Left renal cortex interstitium (tissue), 4 donors: ENCODE data around the gene EGFL7. TPM values are rescaled to one million over a fixed set of nuclear protein-coding genes. Genes with fewer than 3 reads are reported as not detected.

Experiments used
- DNase-seq, 4 donors: peaks; one replicate each; pipeline ENCODE4 v3.0.0-alpha.2; 2013; ENCODE audit warnings: low read depth in 4 of 4, low spot score in 2 of 4, missing footprints in 1 of 4
- polyA plus RNA-seq, 4 donors: library from polyadenylated mRNA; unstranded; fragments of 120-200 nt; gene quantifications; one replicate each; pipeline ENCODE4 v1.2.1, GENCODE V29; 2013; ENCODE audit not compliant: insufficient read length in 4 of 4

The EGFL7 gene
- polyA plus RNA-seq, 4 donors, result 50.5 to 85.7 (median 72.4) TPM

GRCh38 chr9:136712690-136713544 is 50.2 kb downstream of the EGFL7 start:
- no peak for DNase-seq

- DNase-seq, result no peak
Measured at GRCh38 chr9:136713550-136713949, 50.8 kb downstream of the EGFL7 start.

- DNase-seq, result no peak
Measured at GRCh38 chr9:136714096-136714892, 51.6 kb downstream of the EGFL7 start.

- DNase-seq, result no peak
Measured at GRCh38 chr9:136714893-136715274, 52.2 kb downstream of the EGFL7 start.

- DNase-seq, result no peak
Measured at GRCh38 chr9:136717399-136717798, 54.7 kb downstream of the EGFL7 start.

GRCh38 chr9:136718345-136719194 is 55.9 kb downstream of the EGFL7 start:
- no peak for DNase-seq

GRCh38 chr9:136719195-136719880 is 56.6 kb downstream of the EGFL7 start:
- DNase-seq, result no peak

- DNase-seq, result no peak
Measured at GRCh38 chr9:136720251-136720897, 57.7 kb downstream of the EGFL7 start.

- no peak for DNase-seq
Measured at GRCh38 chr9:136720898-136721338, 58.2 kb downstream of the EGFL7 start.

GRCh38 chr9:136721339-136722092 is 58.8 kb downstream of the EGFL7 start:
- no peak for DNase-seq

Other genes with a start within 250 kb of the EGFL7 start
- gene INPP5E, start 223.1 kb upstream of the EGFL7 start, polyA plus RNA-seq, result 10 to 100 TPM; 10.5 to 21.6 (median 15.3) TPM
- 10 to 100 TPM; 51.9 to 68.5 (median 62.4) TPM for gene SEC16A, start 179.9 kb upstream of the EGFL7 start, polyA plus RNA-seq
- gene NOTCH1, start 116.9 kb upstream of the EGFL7 start, polyA plus RNA-seq, result 10 to 100 TPM; 19.8 to 47.5 (median 34.2) TPM
- 10 to 100 TPM; 39.4 to 61.8 (median 52.5) TPM for gene AGPAT2, start 24.5 kb downstream of the EGFL7 start, polyA plus RNA-seq
- 10 to 100 TPM; 28.5 to 47.3 (median 40.1) TPM for gene DIPK1B, start 49.7 kb downstream of the EGFL7 start, polyA plus RNA-seq
- 1 to 10 TPM in 3 of 4 donors, under 1 TPM in 1; 0.47 to 2.0 (median 1.4) TPM for gene LCN10, start 80.0 kb downstream of the EGFL7 start, polyA plus RNA-seq
- not detected for gene LCN6, start 85.6 kb downstream of the EGFL7 start, polyA plus RNA-seq
- under 1 TPM in 3 of 4 donors, not detected in 1; 0.25 to 0.55 (median 0.49) TPM for gene LCN8, start 95.3 kb downstream of the EGFL7 start, polyA plus RNA-seq
- under 1 TPM; 0.07 to 0.17 (median 0.12) TPM for gene LCN15, start 101.6 kb downstream of the EGFL7 start, polyA plus RNA-seq
- 100 to 1,000 TPM in 1 of 4 donors, 10 to 100 TPM in 3; 68.8 to 101 (median 78.3) TPM for gene TMEM141, start 128.4 kb downstream of the EGFL7 start, polyA plus RNA-seq
- 1 to 10 TPM; 3.7 to 7.7 (median 5.4) TPM for gene CCDC183, start 133.4 kb downstream of the EGFL7 start, polyA plus RNA-seq
- gene RABL6, start 145.0 kb downstream of the EGFL7 start, polyA plus RNA-seq, result 10 to 100 TPM; 55.1 to 83.6 (median 75.9) TPM
- 1 to 10 TPM in 3 of 4 donors, under 1 TPM in 1; 0.68 to 1.8 (median 1.3) TPM for gene AJM1, start 179.6 kb downstream of the EGFL7 start, polyA plus RNA-seq
- gene PHPT1, start 186.5 kb downstream of the EGFL7 start, polyA plus RNA-seq, result 100 to 1,000 TPM in 3 of 4 donors, 10 to 100 TPM in 1; 60.1 to 135 (median 115) TPM
- gene MAMDC4, start 189.4 kb downstream of the EGFL7 start, polyA plus RNA-seq, result 10 to 100 TPM in 2 of 4 donors, 1 to 10 TPM in 2; 3.5 to 13.4 (median 8.9) TPM
- 100 to 1,000 TPM; 342 to 455 (median 391) TPM for gene EDF1, start 203.4 kb downstream of the EGFL7 start, polyA plus RNA-seq
- 10 to 100 TPM; 11.2 to 17.9 (median 14.8) TPM for gene TRAF2, start 223.6 kb downstream of the EGFL7 start, polyA plus RNA-seq